GM23338 (cell line): Measurements from ENCODE around the gene CBX5. TPM values are rescaled to one million over a fixed set of nuclear protein-coding genes. Genes with fewer than 3 reads are reported as not detected.

Source experiments
- ATAC-seq: fragments of 200-7000 bp; cut with Tn5 transposase; 3 replicates; pipeline ENCODE4 v1.9.1; 2020
- DNase-seq: peaks from one replicate; pipeline ENCODE4 v3.0.0-alpha.2; 2015; ENCODE audit warnings: low spot score
- H2AFZ ChIP-seq: fragments of 200-600 bp; sonication (generic); 2 replicates; pipeline ENCODE4 v1.8.0; 2016; ENCODE audit warnings: antibody characterized with exemption, mild to moderate bottlenecking, moderate library complexity
- H3F3A ChIP-seq: fragments of 200-600 bp; sonication (generic); replicated peaks from 2 replicates; pipeline ENCODE4 v1.8.0; 2017; ENCODE audit warnings: antibody characterized with exemption, mixed run types, low read depth
- H3K27ac ChIP-seq: fragments of 200-600 bp; sonication (generic); 2 replicates; pipeline ENCODE4 v1.6.1; 2016; ENCODE audit warnings: low read depth
- H3K27me3 ChIP-seq: fragments of 200-600 bp; sonication (generic); 2 replicates; pipeline ENCODE4 v1.8.0; 2016; ENCODE audit warnings: mild to moderate bottlenecking, mixed run types, moderate library complexity; ENCODE audit not compliant: insufficient read depth
- H3K36me3 ChIP-seq: fragments of 200-600 bp; sonication (generic); 2 replicates; pipeline ENCODE4 v1.8.0; 2016; ENCODE audit warnings: mild to moderate bottlenecking; ENCODE audit not compliant: insufficient read depth
- H3K4me1 ChIP-seq: fragments of 200-600 bp; sonication (generic); 2 replicates; pipeline ENCODE4 v1.8.0; 2016; ENCODE audit warnings: mild to moderate bottlenecking, moderate library complexity; ENCODE audit not compliant: insufficient read depth
- H3K4me2 ChIP-seq: fragments of 200-600 bp; sonication (generic); 2 replicates; pipeline ENCODE4 v1.7.1; 2017; ENCODE audit warnings: mixed run types
- H3K4me3 ChIP-seq: fragments of 200-600 bp; sonication (generic); 2 replicates; pipeline ENCODE4 v1.6.1; 2016; ENCODE audit warnings: mixed run types
- H3K79me2 ChIP-seq: fragments of 200-600 bp; sonication (generic); replicated peaks from 2 replicates; pipeline ENCODE4 v1.8.0; 2017; ENCODE audit warnings: mild to moderate bottlenecking; ENCODE audit not compliant: insufficient read depth
- H3K9me2 ChIP-seq: fragments of 200-600 bp; sonication (generic); 2 replicates; pipeline ENCODE4 v1.8.0; 2017; ENCODE audit not compliant: insufficient read depth
- H4K20me1 ChIP-seq: fragments of 200-600 bp; sonication (generic); replicated peaks from 2 replicates; pipeline ENCODE4 v1.8.0; 2017; ENCODE audit warnings: mild to moderate bottlenecking; ENCODE audit not compliant: insufficient read depth
- H3K27ac Mint-ChIP-seq: 2 replicates; pipeline ENCODE4 v1.8.0; 2020; ENCODE audit warnings: inconsistent platforms, mild to moderate bottlenecking, moderate library complexity, mixed read lengths
- H3K27me3 Mint-ChIP-seq: 3 replicates; pipeline ENCODE4 v1.8.0; 2022; ENCODE audit warnings: low read depth, mild to moderate bottlenecking, moderate library complexity, mixed read lengths, inconsistent platforms; ENCODE audit not compliant: insufficient read depth, poor library complexity
- H3K36me3 Mint-ChIP-seq: 3 replicates; pipeline ENCODE4 v1.8.0; 2021; ENCODE audit warnings: low read depth, mild to moderate bottlenecking, inconsistent platforms, moderate library complexity, mixed read lengths
- H3K4me1 Mint-ChIP-seq: 3 replicates; pipeline ENCODE4 v1.8.0; 2020; ENCODE audit warnings: mild to moderate bottlenecking, inconsistent platforms, mixed read lengths
- H3K4me3 Mint-ChIP-seq: 3 replicates; pipeline ENCODE4 v1.8.0; 2021; ENCODE audit warnings: moderate library complexity, mild to moderate bottlenecking, inconsistent platforms, mixed read lengths
- H3K9me3 Mint-ChIP-seq: 3 replicates; pipeline ENCODE4 v1.8.0; 2020; ENCODE audit warnings: moderate library complexity, mild to moderate bottlenecking, inconsistent platforms, mixed read lengths
- CREB1 ChIP-seq: fragments of 250-450 bp; sonication (Bioruptor Pico); IDR thresholded peaks from 2 replicates; pipeline ENCODE4 v1.5.0; 2020; ENCODE audit warnings: low read depth, mild to moderate bottlenecking, moderate library complexity
- CTCF ChIP-seq, 2 experiments: fragments of 200-600 bp in 1 of 2; sonication (generic) in 1 of 2; conservative IDR thresholded peaks; 2 replicates each; pipeline versions ENCODE4 v1.5.1 to v1.6.1; 2016 to 2017; ENCODE audit warnings: antibody characterized with exemption in 2 of 2, low read depth in 2 of 2, mild to moderate bottlenecking in 2 of 2, moderate library complexity in 1 of 2
- ETS1 ChIP-seq: IDR thresholded peaks from 2 replicates; pipeline ENCODE4 v1.6.1; 2016; ENCODE audit warnings: antibody characterized with exemption
- EZH2 ChIP-seq: fragments of 200-600 bp; sonication (generic); IDR thresholded peaks from one replicate; pipeline ENCODE4 v1.8.0; 2017; ENCODE audit warnings: antibody characterized with exemption, mild to moderate bottlenecking, low read depth; ENCODE audit not compliant: unreplicated experiment
- EZH2phosphoT487 ChIP-seq: fragments of 200-600 bp; sonication (generic); IDR thresholded peaks from one replicate; pipeline ENCODE4 v1.8.1; 2018; ENCODE audit warnings: antibody characterized with exemption; ENCODE audit not compliant: unreplicated experiment
- JUNB ChIP-seq: IDR thresholded peaks from one replicate; pipeline ENCODE4 v1.6.1; 2016; ENCODE audit warnings: antibody characterized with exemption; ENCODE audit not compliant: unreplicated experiment
- NANOG ChIP-seq: IDR thresholded peaks from 2 replicates; pipeline ENCODE4 v1.6.1; 2016; ENCODE audit warnings: antibody characterized with exemption, borderline replicate concordance
- POLR2AphosphoS5 ChIP-seq: IDR thresholded peaks from 2 replicates; pipeline ENCODE4 v1.6.1; 2016; ENCODE audit warnings: antibody characterized with exemption, low read depth
- REST ChIP-seq: IDR thresholded peaks from one replicate; pipeline ENCODE4 v1.6.1; 2018; ENCODE audit warnings: antibody characterized with exemption; ENCODE audit not compliant: unreplicated experiment
- STAT1 ChIP-seq: IDR thresholded peaks from one replicate; pipeline ENCODE4 v1.6.1; 2016; ENCODE audit warnings: antibody characterized with exemption; ENCODE audit not compliant: unreplicated experiment
- ZNF114 ChIP-seq: fragments of 250-450 bp; sonication (Bioruptor Pico); IDR thresholded peaks from 2 replicates; pipeline ENCODE4 v1.5.0; 2020; ENCODE audit warnings: mild to moderate bottlenecking, moderate library complexity
- ZNF331 ChIP-seq: fragments of 250-450 bp; sonication (Bioruptor Pico); IDR thresholded peaks from 2 replicates; pipeline ENCODE4 v1.5.0; 2020; ENCODE audit warnings: low read depth, mild to moderate bottlenecking, moderate library complexity
- ZNF462 ChIP-seq: fragments of 250-450 bp; sonication (Bioruptor Pico); IDR thresholded peaks from 2 replicates; pipeline ENCODE4 v1.5.0; 2020; ENCODE audit warnings: mild to moderate bottlenecking, moderate library complexity
- polyA plus RNA-seq: library from polyadenylated mRNA; unstranded; fragments of >200 nt; fragmentation: Nextera tagmentation; extraction: Ambion mirVana; gene quantifications from 2 replicates; pipeline ENCODE4 v1.2.1, GENCODE V29; 2016
- total RNA-seq: library from RNA; depleted of rRNA; stranded (reverse); fragments of >200 nt; shearing (Covaris generic); gene quantifications from 2 replicates; pipeline ENCODE4 v1.2.3, GENCODE V29; 2014

CBX5 gene
- total and polyA plus RNA-seq, 2 experiments from 2014 or later, result 152 to 212 TPM

GRCh38 chr12:54206791-54207190 is 73.1 kb downstream of the CBX5 start (continued):
- TF ChIP-seq ZNF114 (CRISPR knock-in tag) (no peak), JUNB (no peak)

GRCh38 chr12:54204316-54204715 is 75.6 kb downstream of the CBX5 start:
- H3K36me3 ChIP-seq, result no peaks in the 10 kb centered on the region
- no peak overlapping the region for H2AFZ ChIP-seq
- peaks cover 4% of the 10 kb centered on the region; the same call in 1 of the 2 replicates for H3F3A ChIP-seq
- DNase-seq, result no peak
- H3K9me2 ChIP-seq, result no peaks in the 10 kb centered on the region
- no peaks in the 10 kb centered on the region for H4K20me1 ChIP-seq
- no peak overlapping the region for H3K27ac Mint-ChIP-seq
- no peaks in the 10 kb centered on the region for H3K79me2 ChIP-seq
- H3K27ac ChIP-seq, result no peak overlapping the region
- H3K4me1 ChIP-seq, result no peaks in the 10 kb centered on the region; the same call in 1 of the 2 replicates
- H3K4me2 ChIP-seq, result no peak overlapping the region
- TF ChIP-seq CTCF (conservative IDR thresholded peaks at IDR 0.05; ENCODE audit: low read depth in 2 of 2), result no peak
- TF ChIP-seq EZH2phosphoT487, result no peak
- no peak for TF ChIP-seq POLR2AphosphoS5
- no peak for TF ChIP-seq EZH2
- TF ChIP-seq NANOG, result no peak
- TF ChIP-seq CREB1 (CRISPR knock-in tag), result no peak
- TF ChIP-seq ZNF114 (CRISPR knock-in tag), result no peak
- TF ChIP-seq ZNF331 (CRISPR knock-in tag), result no peak
- TF ChIP-seq STAT1, result no peak
- no peak for TF ChIP-seq REST
- TF ChIP-seq ETS1, result no peak
- no peak for TF ChIP-seq JUNB
- TF ChIP-seq ZNF462 (CRISPR knock-in tag), result no peak
- no peak overlapping the region for H3K4me3 ChIP-seq
- H3K9me3 Mint-ChIP-seq, result no peaks in the 10 kb centered on the region
- peaks cover 95% of the 10 kb centered on the region for H3K27me3 ChIP-seq
- no peak overlapping the region for H3K4me3 Mint-ChIP-seq
- no peaks in the 10 kb centered on the region; the same call in 2 of the 3 replicates for H3K36me3 Mint-ChIP-seq
- peaks cover 84% of the 10 kb centered on the region for H3K27me3 Mint-ChIP-seq
- peaks cover 6% of the 10 kb centered on the region; the same call in 2 of the 3 replicates for H3K4me1 Mint-ChIP-seq
- no peak for ATAC-seq
